K562 (cell line): ENCODE data around the gene DMGDH. TPM values are rescaled to one million over a fixed set of nuclear protein-coding genes. Genes with fewer than 3 reads are reported as not detected.

Source experiments
- ATAC-seq: fragments of 200-7000 bp; cut with Tn5 transposase; 3 replicates; pipeline ENCODE4 v1.9.1; 2020; ENCODE audit warnings: moderate library complexity
- BruUV-seq: library from RNA; stranded (reverse); fragments of 400-500 nt; replicated peaks from 2 replicates; lab custom pipeline; 2021; lab: Mats Ljungman, UMichigan
- CTCF ChIA-PET: fragments of 300-600 bp; formaldehyde crosslinking; extraction: SDS; loops from one replicate; lab custom pipeline; 2021; ENCODE audit warnings: low intra/inter-chr PET ratio; lab: Yijun Ruan, JAX
- POLR2A ChIA-PET: fragments of 300-600, 350-650 bp; sonication (Branson Sonifier 250); formaldehyde crosslinking; extraction: SDS; loops from one replicate; lab custom pipeline; 2021; ENCODE audit warnings: antibody characterized with exemption, inconsistent platforms; lab: Yijun Ruan, JAX
- DNase-seq, 4 experiments: peaks; one replicate each; pipeline versions ENCODE4 v3.0.0 to v3.0.0-alpha.2; 2011 to 2018; ENCODE audit warnings: low spot score in 3 of 4, mixed read lengths in 3 of 4; ENCODE audit errors: extremely low read depth in 1 of 4
- FAIRE-seq: peaks from 2 replicates; lab custom pipeline; 2011; peaks lifted over from hg19 to GRCh38; lab: Jason Lieb, UNC
- H2AFZ ChIP-seq: 2 replicates; pipeline ENCODE4 v1.6.0; 2011; ENCODE audit warnings: low read depth, low read length, control low read depth, inconsistent platforms
- H3K27ac ChIP-seq: fragments of 200-600 bp; 3 replicates; pipeline ENCODE4 v1.8.0; 2011; ENCODE audit warnings: low read depth, mild to moderate bottlenecking, control low read depth, inconsistent platforms, low read length, moderate library complexity, mixed read lengths; ENCODE audit errors: extremely low read depth
- H3K27me3 ChIP-seq, 2 experiments: fragments of 300-600 bp in 1 of 2; 2 replicates in 1 of 2; 3 replicates in 1 of 2; pipeline versions ENCODE4 v1.6.0 to v1.8.0; 2011; ENCODE audit warnings: inconsistent platforms in 2 of 2, low read length in 2 of 2, mild to moderate bottlenecking in 1 of 2, mixed read lengths in 1 of 2, moderate library complexity in 1 of 2; ENCODE audit not compliant: control insufficient read depth in 2 of 2, insufficient read depth in 2 of 2
- H3K36me3 ChIP-seq: fragments of 300-600 bp; 3 replicates; pipeline ENCODE4 v1.8.0; 2011; ENCODE audit warnings: mild to moderate bottlenecking, low read length, inconsistent platforms; ENCODE audit not compliant: control insufficient read depth, insufficient read depth
- H3K4me1 ChIP-seq, 2 experiments: fragments of 200-600 bp in 1 of 2; replicated peaks in 1 of 2; 2 replicates in 1 of 2; 3 replicates in 1 of 2; pipeline versions ENCODE4 v1.5.1 to v1.8.0; 2011; ENCODE audit warnings: inconsistent platforms in 2 of 2, low read length in 2 of 2, mild to moderate bottlenecking in 1 of 2, mixed read lengths in 1 of 2, moderate library complexity in 1 of 2; ENCODE audit not compliant: control insufficient read depth in 2 of 2, insufficient read depth in 2 of 2
- H3K4me2 ChIP-seq: 2 replicates; pipeline ENCODE4 v1.6.1; 2011; ENCODE audit warnings: low read length, control low read depth, inconsistent platforms, mixed read lengths; ENCODE audit not compliant: insufficient read depth
- H3K4me3 ChIP-seq: fragments of 200-600 bp; sonication (generic), shearing (Covaris generic); 2 replicates; pipeline ENCODE4 v1.5.1; 2016; ENCODE audit warnings: control low read depth, inconsistent platforms
- H3K79me2 ChIP-seq: fragments of 200-600 bp; 3 replicates; pipeline ENCODE4 v1.8.0; 2011; ENCODE audit warnings: low read length, inconsistent platforms; ENCODE audit not compliant: control insufficient read depth, insufficient read depth
- H3K9ac ChIP-seq, 2 experiments: 2 replicates each; pipeline versions ENCODE4 v1.6.0 to v1.6.1; 2011; ENCODE audit warnings: low read depth in 2 of 2, low read length in 2 of 2, control low read depth in 1 of 2, inconsistent platforms in 1 of 2, mild to moderate bottlenecking in 1 of 2, mixed read lengths in 1 of 2; ENCODE audit not compliant: insufficient read depth in 1 of 2
- H3K9me1 ChIP-seq: one replicate; pipeline ENCODE4 v1.6.0; 2011; ENCODE audit warnings: inconsistent platforms, mild to moderate bottlenecking, low read length, moderate library complexity; ENCODE audit not compliant: control insufficient read depth, insufficient read depth
- H3K9me3 ChIP-seq: replicated peaks from 2 replicates; pipeline ENCODE4 v1.5.1; 2011; ENCODE audit warnings: low read depth, low read length, inconsistent platforms; ENCODE audit not compliant: control insufficient read depth, insufficient read depth
- H4K20me1 ChIP-seq: replicated peaks from 2 replicates; pipeline ENCODE4 v1.6.1; 2011; ENCODE audit warnings: low read length, inconsistent platforms, mixed read lengths; ENCODE audit not compliant: control insufficient read depth, insufficient read depth
- BRF1 ChIP-seq: IDR thresholded peaks from 3 replicates; pipeline ENCODE4 v1.6.1; 2011; ENCODE audit warnings: borderline replicate concordance, mild to moderate bottlenecking; ENCODE audit not compliant: insufficient read length; ENCODE audit errors: extremely low read depth
- CREM ChIP-seq: IDR thresholded peaks from 2 replicates; pipeline ENCODE4 v1.6.1; 2014; ENCODE audit warnings: antibody characterized with exemption, low read depth
- DACH1 ChIP-seq: fragments of 450-650 bp; IDR thresholded peaks from 2 replicates; pipeline ENCODE4 v1.6.1; 2018; ENCODE audit not compliant: partially characterized antibody
- MTA2 ChIP-seq: fragments of 450-650 bp; IDR thresholded peaks from 2 replicates; pipeline ENCODE4 v1.6.1; 2016; ENCODE audit warnings: low read depth
- PKNOX1 ChIP-seq: fragments of 450-650 bp; IDR thresholded peaks from 2 replicates; pipeline ENCODE4 v1.6.1; 2016
- POLR2A ChIP-seq: fragments of 450-650 bp; conservative IDR thresholded peaks from 2 replicates; pipeline ENCODE4 v1.6.1; 2016
- PYGO2 ChIP-seq: fragments of 450-650 bp; IDR thresholded peaks from 2 replicates; pipeline ENCODE4 v1.6.1; 2016; ENCODE audit warnings: mild to moderate bottlenecking, missing genetic modification characterization, moderate library complexity, missing compliant biosample characterization
- RB1 ChIP-seq: fragments of 450-650 bp; IDR thresholded peaks from 2 replicates; pipeline ENCODE4 v1.6.1; 2017; ENCODE audit warnings: low read depth, mild to moderate bottlenecking
- RFX1 ChIP-seq: fragments of 450-650 bp; IDR thresholded peaks from 2 replicates; pipeline ENCODE4 v1.6.1; 2016; ENCODE audit warnings: mild to moderate bottlenecking, moderate library complexity
- RUNX1 ChIP-seq: sonication (generic); IDR thresholded peaks from 2 replicates; pipeline ENCODE4 v1.6.1; 2016; ENCODE audit warnings: antibody characterized with exemption, low read depth
- SETDB1 ChIP-seq: IDR thresholded peaks from one replicate; pipeline ENCODE4 v1.6.1; 2012; ENCODE audit warnings: low read length, control low read depth, inconsistent platforms
- SIN3B ChIP-seq: fragments of 450-650 bp; IDR thresholded peaks from 2 replicates; pipeline ENCODE4 v1.6.1; 2017; ENCODE audit warnings: low read depth, mild to moderate bottlenecking, moderate library complexity
- TCFL5 ChIP-seq: fragments of 250-450 bp; sonication (Bioruptor Pico); conservative IDR thresholded peaks from 2 replicates; pipeline ENCODE4 v1.6.1; 2021; ENCODE audit warnings: mild to moderate bottlenecking, moderate library complexity, matching md5 sums
- ZNF398 ChIP-seq: fragments of 250-450 bp; sonication (Bioruptor Pico); IDR thresholded peaks from 2 replicates; pipeline ENCODE4 v1.8.0; 2021; ENCODE audit warnings: moderate library complexity, mild to moderate bottlenecking, inconsistent platforms
- ZNF583 ChIP-seq: fragments of 250-450 bp; sonication (Bioruptor Pico); IDR thresholded peaks from 2 replicates; pipeline ENCODE4 v1.4.0; 2020
- ZNF717 ChIP-seq: fragments of 250-450 bp; sonication (Bioruptor Pico); IDR thresholded peaks from 2 replicates; pipeline ENCODE4 v1.5.0; 2021
- ZNF740 ChIP-seq, 3 experiments: fragments of 200-800 bp in 1 of 3; sonication (Bioruptor generic) in 1 of 3; sonication (generic) in 1 of 3; formaldehyde crosslinking in 1 of 3; IDR thresholded peaks; 2 replicates each; pipeline versions ENCODE4 v1.6.1 to v1.8.0; 2016 to 2022; ENCODE audit warnings: mild to moderate bottlenecking in 2 of 3, missing compliant biosample characterization in 2 of 3, missing genetic modification characterization in 2 of 3, missing genetic modification reagents in 1 of 3
- WGBS: fragments of 100-300 bp; shearing (Covaris generic); methylation state at CpG from one replicate; pipeline ENCODE4 v1.1.6; 2016; ENCODE audit warnings: low coverage, mixed read lengths; ENCODE audit not compliant: insufficient coverage; ENCODE audit errors: missing lambda C conversion rate; 5-methylcytosine and 5-hydroxymethylcytosine counted together
- in situ Hi-C: fragments of 300-500 bp; cut with MboI; formaldehyde crosslinking; loops from 4 replicates; pipeline ENCODE4 v1.15.0; 2018; ENCODE audit warnings: inconsistent platforms, mixed read lengths
- intact Hi-C: fragments of 100-400 bp; cut with micrococcal nuclease; formaldehyde crosslinking; loops from 2 replicates; pipeline ENCODE4 v1.14.2; 2022
- polyA plus RNA-seq, 8 experiments: library from polyadenylated mRNA; depleted of rRNA in 4 of 8; stranded (reverse) in 5 of 8; unstranded in 3 of 8; fragments of >200 nt; fragmentation: Nextera tagmentation in 2 of 8; fragmentation: Illumina TruSeq in 1 of 8; extraction: Ambion mirVana in 2 of 8; extraction: Trizol in 1 of 8; gene quantifications; 2 replicates each; pipeline versions ENCODE4 v1.2.1 to v1.2.3, GENCODE V29; 2011 to 2014; ENCODE audit warnings: inconsistent platforms in 1 of 8, missing spikeins in 1 of 8
- total RNA-seq, 7 experiments: library from RNA; depleted of rRNA in 6 of 7; stranded (reverse); fragments of >200 nt in 6 of 7; fragmentation: Illumina TruSeq in 2 of 7; extraction: Trizol in 2 of 7; gene quantifications; 2 replicates each; pipeline versions ENCODE4 v1.2.1 to v1.2.3, GENCODE V29; 2011 to 2021; ENCODE audit warnings: low replicate concordance in 1 of 7
- TF ChIP-seq, protein P1 (sequence below): fragments of 250-450 bp; sonication (Bioruptor Pico); IDR thresholded peaks from 2 replicates; pipeline ENCODE4 v1.4.0; 2020; ENCODE audit warnings: borderline replicate concordance

The DMGDH gene
- total and polyA plus RNA-seq, 9 of the 15 experiments (the other 6 are each of a cell fraction or from before 2014, with no cell fraction given) = 0.13 to 0.58 TPM; not detected in 7

GRCh38 chr5:79081779-79082178, 12.3 kb upstream of the DMGDH start:
- BruUV-seq = no TSS peak
- in situ Hi-C loops (no loop called here), intact Hi-C loops (no loop called here)
- no peak for DNase-seq
- 5% methylated on average over 5 of the region's 5 CpGs for WGBS
- no peaks in the 10 kb centered on the region for H3K9me3 ChIP-seq
- H3K27ac ChIP-seq = no peak overlapping the region
- ChIA-PET CTCF (no interaction called here), POLR2A (no interaction called here)
- no peak overlapping the region for H3K9ac ChIP-seq
- no peaks in the 10 kb centered on the region for H3K36me3 ChIP-seq
- no peak for TF ChIP-seq PYGO2
- no peak for TF ChIP-seq MTA2
- no peak for TF ChIP-seq SETDB1
- no peak for TF ChIP-seq RB1
- no peak for TF ChIP-seq RFX1
- no peak for TF ChIP-seq ZNF583
- no peak for TF ChIP-seq TCFL5 (CRISPR knock-in tag)
- no peak for TF ChIP-seq SIN3B
- no peak for TF ChIP-seq ZNF398 (CRISPR knock-in tag)
- no peak for TF ChIP-seq CREM
- no peak for TF ChIP-seq POLR2A
- no peak for TF ChIP-seq PKNOX1
- TF ChIP-seq RUNX1 = no peak
- TF ChIP-seq ZNF717 (CRISPR knock-in tag) = no peak
- TF ChIP-seq, protein P1, sequence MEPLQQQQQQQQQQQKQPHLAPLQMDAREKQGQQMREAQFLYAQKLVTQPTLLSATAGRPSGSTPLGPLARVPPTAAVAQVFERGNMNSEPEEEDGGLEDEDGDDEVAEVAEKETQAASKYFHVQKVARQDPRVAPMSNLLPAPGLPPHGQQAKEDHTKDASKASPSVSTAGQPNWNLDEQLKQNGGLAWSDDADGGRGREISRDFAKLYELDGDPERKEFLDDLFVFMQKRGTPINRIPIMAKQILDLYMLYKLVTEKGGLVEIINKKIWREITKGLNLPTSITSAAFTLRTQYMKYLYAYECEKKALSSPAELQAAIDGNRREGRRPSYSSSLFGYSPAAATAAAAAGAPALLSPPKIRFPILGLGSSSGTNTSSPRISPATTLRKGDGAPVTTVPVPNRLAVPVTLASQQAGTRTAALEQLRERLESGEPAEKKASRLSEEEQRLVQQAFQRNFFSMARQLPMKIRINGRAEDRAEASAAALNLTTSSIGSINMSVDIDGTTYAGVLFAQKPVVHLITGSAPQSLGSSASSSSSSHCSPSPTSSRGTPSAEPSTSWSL (CRISPR knock-in tag) = no peak
- TF ChIP-seq DACH1 = no peak
- no peak for TF ChIP-seq ZNF740 (CRISPR knock-in tag; IDR thresholded peaks at IDR 0.05)
- no peak for TF ChIP-seq ZNF740 (tag; IDR thresholded peaks at IDR 0.05)
- no peak for TF ChIP-seq BRF1
- H3K9me1 ChIP-seq = no peaks in the 10 kb centered on the region
- no peak overlapping the region for H2AFZ ChIP-seq
- no peak for FAIRE-seq
- no peaks in the 10 kb centered on the region for H3K4me1 ChIP-seq
- H3K79me2 ChIP-seq = no peaks in the 10 kb centered on the region
- peaks cover 18 to 27% of the 10 kb centered on the region in 2 experiments for H3K27me3 ChIP-seq
- ATAC-seq = no peak
- H3K4me2 ChIP-seq = no peak overlapping the region
- no peak overlapping the region for H3K4me3 ChIP-seq
- H4K20me1 ChIP-seq = no peaks in the 10 kb centered on the region
